Transverse colon (tissue), 4 donors: ENCODE results near the gene ANAPC16. TPM values are rescaled to one million over a fixed set of nuclear protein-coding genes. Genes with fewer than 3 reads are reported as not detected.

Experiments used
- DNase-seq: peaks from one replicate; pipeline ENCODE4 v3.0.0-alpha.2; 2019
- H3K27ac ChIP-seq, 4 donors: fragments of 200-600 bp; sonication (generic); 2 replicates each; pipeline ENCODE4 v1.5.1; 2016 to 2018; ENCODE audit warnings: inconsistent platforms in 4 of 4
- H3K27me3 ChIP-seq: fragments of 200-600 bp; sonication (generic); 2 replicates; pipeline ENCODE4 v1.5.1; 2017; ENCODE audit warnings: inconsistent platforms
- H3K36me3 ChIP-seq, 4 donors: fragments of 200-600 bp; sonication (generic); 2 replicates each; pipeline ENCODE4 v1.5.1; 2017 to 2019; ENCODE audit warnings: inconsistent platforms in 4 of 4
- H3K4me1 ChIP-seq, 4 donors: fragments of 200-600 bp; sonication (generic); 2 replicates each; pipeline ENCODE4 v1.5.1; 2017 to 2020; ENCODE audit warnings: inconsistent platforms in 4 of 4
- H3K4me3 ChIP-seq, 4 donors: fragments of 200-600 bp; sonication (generic); 1 replicate in 1 of 4; 2 replicates in 3 of 4; pipeline versions ENCODE4 v1.5.1 to v1.6.1; 2017 to 2019; ENCODE audit warnings: inconsistent platforms in 4 of 4
- H3K9me3 ChIP-seq, 2 donors: fragments of 200-600 bp; sonication (generic); 2 replicates each; pipeline ENCODE4 v1.5.1; 2017 to 2019; ENCODE audit warnings: inconsistent platforms in 2 of 2
- CTCF ChIP-seq, 5 experiments: fragments of 200-600 bp in 3 of 5; fragments of 450-650 bp in 2 of 5; sonication (generic) in 3 of 5; IDR thresholded peaks; 1 replicate in 2 of 5; 2 replicates in 3 of 5; pipeline ENCODE4 v1.5.1; 2016 to 2017; ENCODE audit warnings: antibody characterized with exemption in 5 of 5, inconsistent platforms in 3 of 5, mild to moderate bottlenecking in 2 of 5, moderate library complexity in 1 of 5
- EP300 ChIP-seq: sonication (generic); formaldehyde crosslinking; IDR thresholded peaks from one replicate; pipeline ENCODE4 v1.6.1; 2017; ENCODE audit warnings: antibody characterized with exemption, low read depth
- POLR2A ChIP-seq: fragments of 450-650 bp; IDR thresholded peaks from one replicate; pipeline ENCODE4 v1.6.1; 2016; ENCODE audit warnings: antibody characterized with exemption, mild to moderate bottlenecking, moderate library complexity
- POLR2AphosphoS5 ChIP-seq, 3 donors: sonication (generic); formaldehyde crosslinking; IDR thresholded peaks; one replicate each; pipeline ENCODE4 v1.6.1; 2016; ENCODE audit warnings: antibody characterized with exemption in 3 of 3
- WGBS, 2 donors: methylation state at CpG; one replicate each; pipeline ENCODE4 v1.1.5; 2018; ENCODE audit warnings: low coverage in 1 of 2; 5-methylcytosine and 5-hydroxymethylcytosine counted together
- in situ Hi-C, 4 donors: fragments of 200-750 bp; cut with MboI; loops; one replicate each; pipeline versions ENCODE4 v1.15.0 to v1.15.1; 2017; ENCODE audit warnings: low sequenced_read_pairs in 3 of 4, low pct_ligation_motif_present in 1 of 4, low pct_unique_long_range_greater_than_20kb in 1 of 4
- intact Hi-C: fragments of 100-400 bp; cut with DNase I; formaldehyde crosslinking; loops from one replicate; pipeline ENCODE4 v1.15.1; 2023; ENCODE audit warnings: low total_unique reads
- total RNA-seq, 4 donors: library from RNA; depleted of rRNA; stranded (reverse); fragments of >200 nt; gene quantifications; one replicate each; pipeline ENCODE4 v1.1.0, GENCODE V29; 2016

Gene ANAPC16
- total RNA-seq, 4 donors from 2014 or later, result 57.6 to 77.4 (median 65.5) TPM

GRCh38 chr10:72250666-72251065 is 34.9 kb downstream of the ANAPC16 start:
- in situ Hi-C loops, result no loop called here
- no peaks in the 10 kb centered on the region for H3K36me3 ChIP-seq
- peak; percentile 38 for DNase-seq
- no peaks in the 10 kb centered on the region for H3K27me3 ChIP-seq
- 100% methylated on average over 1 of the region's 1 CpG; no CpG with 5 or more reads in 1 of the 2 donors for WGBS, 2 donors
- H3K4me3 ChIP-seq, result no peak overlapping the region
- H3K4me1 ChIP-seq, result peaks cover 72 to 92% (median 84%) of the 10 kb centered on the region in 4 donors
- intact Hi-C loops, result no loop called here
- H3K9me3 ChIP-seq, result no peaks in the 10 kb centered on the region
- peak in 2 of 3 donors; percentile 11 to 26 for TF ChIP-seq POLR2AphosphoS5 (IDR thresholded peaks at IDR 0.05)
- TF ChIP-seq POLR2A, result no peak
- no peak for TF ChIP-seq CTCF (IDR thresholded peaks at IDR 0.05)
- H3K27ac ChIP-seq, result peak overlapping the region; percentile 93 to 97 (median 94)

- no peaks in the 10 kb centered on the region for H3K9me3 ChIP-seq
- WGBS, 2 donors, result 86 to 100% methylated on average over 1 to 6 of the region's 6 CpGs
- H3K4me1 ChIP-seq, result peaks cover 72 to 92% (median 82%) of the 10 kb centered on the region in 4 donors
- no peaks in the 10 kb centered on the region for H3K27me3 ChIP-seq
- TF ChIP-seq POLR2AphosphoS5 (IDR thresholded peaks at IDR 0.05) (no peak), EP300 (no peak), POLR2A (no peak), CTCF (IDR thresholded peaks at IDR 0.05) (no peak)
- no peaks in the 10 kb centered on the region for H3K36me3 ChIP-seq
- in situ Hi-C loops, result no loop called here
- intact Hi-C loops, result no loop called here
- peak overlapping the region in 3 of 4 donors; percentile 93 to 97 (median 95) for H3K27ac ChIP-seq
- DNase-seq, result no peak
- no peak overlapping the region for H3K4me3 ChIP-seq
These were observed 35.8 kb downstream of the ANAPC16 start for GRCh38 chr10:72251635-72252034.

- TF ChIP-seq POLR2AphosphoS5 (IDR thresholded peaks at IDR 0.05) (no peak), CTCF (IDR thresholded peaks at IDR 0.05) (no peak), POLR2A (no peak), EP300 (no peak)
- intact Hi-C loops (no loop called here), in situ Hi-C loops (no loop called here)
- peak overlapping the region; percentile 89 to 96 (median 94) for H3K27ac ChIP-seq
- H3K4me3 ChIP-seq, result no peak overlapping the region
- H3K4me1 ChIP-seq, result peaks cover 69 to 88% (median 75%) of the 10 kb centered on the region in 4 donors
- no peaks in the 10 kb centered on the region for H3K36me3 ChIP-seq
- DNase-seq, result no peak
- WGBS, 2 donors, result 82% methylated on average over 3 of the region's 3 CpGs; no CpG with 5 or more reads in 1 of the 2 donors
- H3K9me3 ChIP-seq, result no peaks in the 10 kb centered on the region
- no peaks in the 10 kb centered on the region for H3K27me3 ChIP-seq
These were observed 37.2 kb downstream of the ANAPC16 start for GRCh38 chr10:72252972-72253371.

GRCh38 chr10:72253578-72253977 is 37.8 kb downstream of the ANAPC16 start:
- no peak for DNase-seq
- intact Hi-C loops, result no loop called here
- in situ Hi-C loops, result no loop called here
- H3K9me3 ChIP-seq, result no peaks in the 10 kb centered on the region
- 78 to 91% methylated on average over 5 to 7 of the region's 7 CpGs for WGBS, 2 donors
- H3K4me3 ChIP-seq, result no peak overlapping the region
- peaks cover 65 to 82% (median 71%) of the 10 kb centered on the region in 4 donors for H3K4me1 ChIP-seq
- H3K36me3 ChIP-seq, result no peaks in the 10 kb centered on the region
- no peaks in the 10 kb centered on the region for H3K27me3 ChIP-seq
- peak overlapping the region; percentile 89 to 96 (median 94) for H3K27ac ChIP-seq
- TF ChIP-seq CTCF (IDR thresholded peaks at IDR 0.05) (no peak), POLR2AphosphoS5 (IDR thresholded peaks at IDR 0.05) (no peak), EP300 (no peak), POLR2A (no peak)
